ENCODE data around the gene HBG1.

- no peak for TF ChIP-seq TAF1 (IDR thresholded peaks at IDR 0.05; ENCODE audit: borderline replicate concordance, low read depth, low read length)
- TF ChIP-seq POLR2A (IDR thresholded peaks at IDR 0.05; ENCODE audit: low read depth, low read length), result no peak
- TF ChIP-seq POLR2AphosphoS5 (IDR thresholded peaks at IDR 0.05; ENCODE audit: low read depth, low read length), result no peak
These were observed 33.4 kb upstream of the HBG1 start for GRCh38 chr11:5283086-5283485.
